Measurements from ENCODE around the gene KRCC1.
"Not testable (repeated sequence)": the region's sequence is repeated elsewhere in the genome, so short reads cannot be mapped to it uniquely, and the experiment has no call there.

KRCC1 gene

GRCh38 chr2:88000474-88000873 lies 55.1 kb downstream of the KRCC1 start:
- not testable (repeated sequence) for DNase-seq (ENCODE audit: low read depth in 3 of 3)

GRCh38 chr2:87996570-87996969 lies 59.0 kb downstream of the KRCC1 start:
- no peak for DNase-seq (ENCODE audit: low read depth in 3 of 3)

- no peak for DNase-seq (ENCODE audit: low read depth in 3 of 3)
Measured at GRCh38 chr2:87995756-87996155, 59.8 kb downstream of the KRCC1 start.

- not testable (repeated sequence) for DNase-seq (ENCODE audit: low read depth in 3 of 3)
Measured at GRCh38 chr2:87994304-87994850, 61.2 kb downstream of the KRCC1 start.

GRCh38 chr2:87992569-87992968 lies 63.0 kb downstream of the KRCC1 start:
- not testable (repeated sequence) for DNase-seq (ENCODE audit: low read depth in 3 of 3)

- DNase-seq (ENCODE audit: low read depth in 3 of 3) = not testable (repeated sequence)
Measured at GRCh38 chr2:87987473-87987872, 68.1 kb downstream of the KRCC1 start.

GRCh38 chr2:87985902-87986301 lies 69.7 kb downstream of the KRCC1 start:
- DNase-seq (ENCODE audit: low read depth in 3 of 3) = not testable (repeated sequence)

GRCh38 chr2:87981182-87981581 lies 74.4 kb downstream of the KRCC1 start:
- DNase-seq (ENCODE audit: low read depth in 3 of 3) = not testable (repeated sequence)

Measured in stimulated activated CD4-positive, alpha-beta T cell treated with anti-CD3 and anti-CD28 coated beads, TNF-alpha, amount 100 ng/mL, for 24 hours (primary cell).